GM10248 (cell line): ENCODE measurements around the gene C7orf33.

Source experiments
- CTCF ChIA-PET: fragments of 300-600 bp; sonication (Branson Sonifier 250); formaldehyde crosslinking; extraction: SDS; loops from one replicate; lab custom pipeline; 2021; ENCODE audit warnings: antibody characterized with exemption; lab: Yijun Ruan, JAX
- POLR2A ChIA-PET: fragments of 350-650 bp; sonication (Branson Sonifier 250); formaldehyde crosslinking; extraction: SDS; loops from one replicate; lab custom pipeline; 2020; ENCODE audit warnings: antibody characterized with exemption; lab: Yijun Ruan, JAX
- DNase-seq: peaks from one replicate; pipeline ENCODE4 v3.0.0; 2012; ENCODE audit errors: extremely low spot score
- TF ChIP-seq, protein P1 (sequence below): IDR thresholded peaks from 2 replicates; pipeline ENCODE4 v1.5.1; 2012; ENCODE audit warnings: mild to moderate bottlenecking, low read depth; ENCODE audit errors: extremely low read depth, missing control alignments, control extremely low read depth

The C7orf33 gene, protein sequence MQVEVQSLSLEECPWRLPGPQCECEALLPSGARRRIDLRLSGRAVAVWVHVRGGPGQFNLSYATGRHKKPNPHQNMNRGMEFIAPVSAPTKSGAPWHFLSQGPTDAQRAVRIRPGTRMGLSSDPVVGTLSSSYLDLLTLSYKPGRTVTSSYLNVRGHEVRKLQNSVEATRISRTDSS

DNA sequence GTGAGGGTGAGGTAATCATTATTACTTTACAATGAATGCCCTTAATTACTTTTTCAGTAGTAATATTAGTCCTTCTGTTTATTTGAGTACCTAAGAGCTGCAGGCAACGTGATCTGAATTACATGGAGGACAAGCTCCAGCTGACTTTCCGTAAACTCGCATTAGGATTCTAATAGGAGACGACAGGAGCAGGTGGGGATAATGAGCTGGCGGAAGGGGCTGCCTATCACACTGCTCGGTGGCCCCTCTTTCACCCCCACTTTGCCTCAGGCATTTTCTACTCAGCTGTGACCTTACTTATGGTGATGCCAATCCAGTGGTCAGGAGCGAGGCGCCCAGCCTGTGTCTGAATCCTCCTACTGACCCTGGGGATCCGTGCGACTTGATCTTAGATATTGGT is at the start of gene C7orf33:
Gene C7orf33, plus strand, starts transcription at position 296 of the 400 bp plus-strand sequence. CDS start 160 bp downstream, outside the sequence.
- ChIA-PET CTCF (no interaction called here), POLR2A (no interaction called here)
- TF ChIP-seq, protein P1, sequence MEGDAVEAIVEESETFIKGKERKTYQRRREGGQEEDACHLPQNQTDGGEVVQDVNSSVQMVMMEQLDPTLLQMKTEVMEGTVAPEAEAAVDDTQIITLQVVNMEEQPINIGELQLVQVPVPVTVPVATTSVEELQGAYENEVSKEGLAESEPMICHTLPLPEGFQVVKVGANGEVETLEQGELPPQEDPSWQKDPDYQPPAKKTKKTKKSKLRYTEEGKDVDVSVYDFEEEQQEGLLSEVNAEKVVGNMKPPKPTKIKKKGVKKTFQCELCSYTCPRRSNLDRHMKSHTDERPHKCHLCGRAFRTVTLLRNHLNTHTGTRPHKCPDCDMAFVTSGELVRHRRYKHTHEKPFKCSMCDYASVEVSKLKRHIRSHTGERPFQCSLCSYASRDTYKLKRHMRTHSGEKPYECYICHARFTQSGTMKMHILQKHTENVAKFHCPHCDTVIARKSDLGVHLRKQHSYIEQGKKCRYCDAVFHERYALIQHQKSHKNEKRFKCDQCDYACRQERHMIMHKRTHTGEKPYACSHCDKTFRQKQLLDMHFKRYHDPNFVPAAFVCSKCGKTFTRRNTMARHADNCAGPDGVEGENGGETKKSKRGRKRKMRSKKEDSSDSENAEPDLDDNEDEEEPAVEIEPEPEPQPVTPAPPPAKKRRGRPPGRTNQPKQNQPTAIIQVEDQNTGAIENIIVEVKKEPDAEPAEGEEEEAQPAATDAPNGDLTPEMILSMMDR, result no peak
- no peak for DNase-seq

DNA sequence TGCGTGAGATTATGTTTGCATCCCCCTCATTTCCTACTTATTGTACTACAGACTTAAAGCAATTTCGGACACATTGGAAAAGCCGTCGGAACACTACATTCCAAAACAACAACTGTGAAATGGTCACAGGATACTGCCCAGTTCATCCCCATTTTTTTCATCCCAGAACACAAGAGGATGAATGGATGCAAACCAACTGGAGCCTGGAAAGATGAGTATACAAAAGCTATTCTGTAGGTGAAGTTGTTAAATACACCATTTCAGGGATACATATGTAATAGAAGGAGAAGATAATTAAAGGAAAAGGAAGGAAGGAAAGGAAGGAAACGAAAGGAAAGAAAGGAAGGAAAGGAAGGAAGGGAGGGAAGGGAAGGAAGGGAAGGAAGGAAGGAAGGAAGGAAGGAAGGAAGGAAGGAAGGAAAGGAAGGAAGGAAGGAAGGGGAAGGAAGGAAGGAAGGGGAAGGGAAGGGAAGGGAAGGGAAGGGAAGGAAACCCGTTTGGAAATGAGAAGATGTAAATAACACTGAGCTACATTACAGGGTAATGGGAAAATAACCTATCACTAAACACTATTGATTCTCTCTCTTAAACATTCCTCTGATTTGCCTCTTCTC is 48.6 kb upstream of the C7orf33 start:
- TF ChIP-seq, protein P1, result no peak
- CTCF ChIA-PET, result interaction anchor here (1.2 to 2.4 kb wide), 2 partner anchors 9 to 34 kb away, joined by 4 to 8 read pairs; no protein-coding TSS in a partner anchor
- no peak for DNase-seq
- POLR2A ChIA-PET, result no interaction called here

DNA sequence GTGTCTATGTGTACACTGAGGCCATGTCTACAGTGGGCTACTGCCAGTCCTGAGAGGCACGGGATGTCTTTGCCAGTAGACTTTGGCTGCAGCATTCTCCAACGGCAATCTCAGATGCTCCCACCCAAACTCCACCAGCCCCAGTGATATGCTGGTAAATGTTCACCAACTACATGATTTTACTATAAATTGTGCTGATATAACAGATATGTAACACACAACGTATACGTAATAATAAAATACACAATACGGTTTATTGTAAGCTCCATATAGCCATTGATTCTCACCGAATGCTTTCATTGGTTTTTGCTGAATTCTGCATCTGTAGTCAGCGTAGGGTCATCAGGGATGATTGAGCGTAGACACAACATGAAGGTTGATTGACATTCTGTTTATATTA is 47.3 kb upstream of the C7orf33 start:
- TF ChIP-seq, protein P1, result no peak
- ChIA-PET CTCF (no interaction called here), POLR2A (no interaction called here)
- no peak for DNase-seq

DNA sequence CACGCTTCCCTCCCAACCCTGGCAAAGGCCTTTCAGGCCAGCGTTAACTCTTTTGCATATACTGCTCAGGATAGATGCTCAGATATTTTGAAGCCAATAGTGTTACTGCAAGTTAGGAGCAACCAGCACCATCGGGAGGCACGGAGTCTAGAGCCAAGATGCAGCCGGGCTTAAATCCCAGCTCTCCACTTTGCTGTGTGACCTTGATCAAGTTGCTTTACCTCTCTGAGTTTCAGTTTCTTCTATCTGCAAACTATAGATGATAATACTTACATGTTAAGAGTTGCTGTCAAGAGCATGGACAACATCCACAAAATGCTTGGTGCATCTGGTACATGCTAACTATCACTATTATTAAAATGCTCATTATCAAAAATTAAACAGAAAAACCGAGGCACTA is 45.4 kb upstream of the C7orf33 start:
- TF ChIP-seq, protein P1, result no peak
- ChIA-PET CTCF (no interaction called here), POLR2A (no interaction called here)
- no peak for DNase-seq

DNA sequence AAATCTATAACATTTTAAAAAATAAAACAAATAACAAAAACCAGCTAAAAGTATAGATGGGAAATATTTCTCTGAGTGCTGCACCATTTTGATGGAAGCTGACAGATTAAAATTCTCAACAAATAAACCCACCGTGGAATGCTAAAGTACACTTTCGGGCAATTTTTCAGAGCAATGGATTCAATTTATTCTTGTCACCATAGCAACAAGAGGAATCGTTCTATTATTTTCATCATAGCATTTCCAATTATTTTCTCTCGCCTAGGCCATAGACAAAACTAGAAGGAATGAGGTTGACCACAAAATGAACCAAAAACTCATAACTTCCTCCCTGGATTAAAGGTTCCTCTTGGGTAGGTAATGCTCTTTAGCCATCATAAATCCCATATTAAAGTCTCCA is 44.6 kb upstream of the C7orf33 start:
- TF ChIP-seq, protein P1, result no peak
- POLR2A ChIA-PET, result no interaction called here
- CTCF ChIA-PET, result no interaction called here
- DNase-seq, result no peak

DNA sequence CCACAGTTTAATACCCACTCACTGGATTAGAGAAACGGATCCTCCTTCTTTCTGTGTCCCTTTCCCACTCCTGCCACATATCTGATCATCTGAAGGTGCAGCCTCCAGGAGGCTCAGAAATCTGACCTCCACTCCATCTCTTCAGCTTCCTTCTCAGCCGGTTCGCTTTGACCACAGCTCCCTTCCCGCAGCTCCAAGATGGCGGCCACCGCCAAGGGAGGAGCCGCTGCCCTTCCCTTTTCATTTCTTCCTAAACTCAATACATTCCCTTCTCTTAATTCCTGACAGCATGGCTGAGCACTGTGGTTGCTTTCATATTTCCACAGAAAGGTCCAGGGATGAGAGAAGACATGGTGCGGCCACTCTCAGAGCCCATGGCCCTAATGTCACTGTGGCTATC is 43.7 kb upstream of the C7orf33 start:
- CTCF ChIA-PET, result no interaction called here
- POLR2A ChIA-PET, result interaction anchor here (0.6 kb wide), 1 partner anchor 342 kb away, joined by 4 read pairs; no protein-coding TSS in a partner anchor
- DNase-seq, result no peak
- TF ChIP-seq, protein P1, result no peak
